Keratinocyte (primary cell): ENCODE data around the gene MELK. TPM values are rescaled to one million over a fixed set of nuclear protein-coding genes. Genes with fewer than 3 reads are reported as not detected.

ENCODE experiments used
- DNase-seq: peaks from one replicate; pipeline ENCODE4 v3.0.0-alpha.2; 2011; ENCODE audit warnings: low read depth, missing footprints, low spot score
- FAIRE-seq: peaks from 2 replicates; lab custom pipeline; 2011; peaks lifted over from hg19 to GRCh38; lab: Jason Lieb, UNC
- H2AFZ ChIP-seq: 2 replicates; pipeline ENCODE4 v1.6.0; 2012; ENCODE audit warnings: low read length, control low read depth, inconsistent platforms; ENCODE audit not compliant: control insufficient read depth
- H3K27ac ChIP-seq: 2 replicates; pipeline ENCODE4 v1.5.1; 2011; ENCODE audit warnings: low read length; ENCODE audit not compliant: control insufficient read depth, insufficient read depth
- H3K27me3 ChIP-seq: 3 replicates; pipeline ENCODE4 v1.6.0; 2011; ENCODE audit warnings: low read length; ENCODE audit not compliant: control insufficient read depth, insufficient read depth; ENCODE audit errors: extremely low read depth
- H3K36me3 ChIP-seq, 2 experiments: 2 replicates in 1 of 2; 3 replicates in 1 of 2; pipeline ENCODE4 v1.5.1; 2011; ENCODE audit warnings: low read length in 2 of 2, mild to moderate bottlenecking in 1 of 2; ENCODE audit not compliant: control insufficient read depth in 2 of 2, insufficient read depth in 2 of 2; ENCODE audit errors: extremely low read depth in 1 of 2
- H3K4me1 ChIP-seq: 3 replicates; pipeline ENCODE4 v1.5.1; 2011; ENCODE audit warnings: low read length; ENCODE audit not compliant: control insufficient read depth, insufficient read depth; ENCODE audit errors: extremely low read depth
- H3K4me2 ChIP-seq: 3 replicates; pipeline ENCODE4 v1.6.0; 2011; ENCODE audit warnings: low read depth, low read length; ENCODE audit not compliant: control insufficient read depth, insufficient read depth; ENCODE audit errors: extremely low read depth
- H3K4me3 ChIP-seq, 3 experiments: fragments of 200-600 bp in 1 of 3; sonication (generic) in 1 of 3; 2 replicates in 2 of 3; 3 replicates in 1 of 3; pipeline ENCODE4 v1.5.1; 2011 to 2016; ENCODE audit warnings: low read length in 3 of 3, mild to moderate bottlenecking in 3 of 3, control low read depth in 2 of 3, inconsistent platforms in 1 of 3, low read depth in 1 of 3, mixed read lengths in 1 of 3, mixed run types in 1 of 3, moderate library complexity in 1 of 3; ENCODE audit not compliant: control insufficient read depth in 2 of 3, insufficient read depth in 2 of 3; ENCODE audit errors: extremely low read depth in 1 of 3
- H3K79me2 ChIP-seq: 2 replicates; pipeline ENCODE4 v1.6.0; 2012; ENCODE audit warnings: low read length; ENCODE audit not compliant: control insufficient read depth, insufficient read depth
- H3K9ac ChIP-seq: 3 replicates; pipeline ENCODE4 v1.6.0; 2011; ENCODE audit warnings: low read length; ENCODE audit not compliant: control insufficient read depth, insufficient read depth; ENCODE audit errors: extremely low read depth
- H3K9me1 ChIP-seq: 3 replicates; pipeline ENCODE4 v1.6.0; 2011; ENCODE audit warnings: low read length; ENCODE audit not compliant: control insufficient read depth, insufficient read depth; ENCODE audit errors: extremely low read depth
- H3K9me3 ChIP-seq: 2 replicates; pipeline ENCODE4 v1.5.1; 2012; ENCODE audit warnings: low read depth, low read length; ENCODE audit not compliant: control insufficient read depth
- H4K20me1 ChIP-seq: 3 replicates; pipeline ENCODE4 v1.6.0; 2011; ENCODE audit warnings: low read length; ENCODE audit not compliant: control insufficient read depth, insufficient read depth; ENCODE audit errors: extremely low read depth
- EZH2 ChIP-seq: IDR thresholded peaks from one replicate; pipeline ENCODE4 v1.6.1; 2012; ENCODE audit warnings: inconsistent platforms, mild to moderate bottlenecking, low read length, moderate library complexity
- dilution Hi-C: fragments of 300-500 bp; cut with MboI; formaldehyde crosslinking; loops from one replicate; pipeline ENCODE4 v1.7.0; 2020; ENCODE audit warnings: low sequenced_read_pairs; ENCODE audit not compliant: extremely low pct_ligation_motif_present
- polyA plus RNA-seq, 5 experiments: library from polyadenylated mRNA; depleted of rRNA in 3 of 5; stranded (reverse) in 3 of 5; stranded (forward) in 1 of 5; unstranded in 1 of 5; fragments of >200 nt; gene quantifications; 1 replicate in 1 of 5; 2 replicates in 3 of 5; 3 replicates in 1 of 5; pipeline versions ENCODE4 v1.2.1 to v1.2.3, GENCODE V29; 2011 to 2012; ENCODE audit warnings: missing spikeins in 2 of 5, low read depth in 1 of 5, low replicate concordance in 1 of 5
- TF ChIP-seq, protein P1 (sequence below), 3 experiments: IDR thresholded peaks in 1 of 3; conservative IDR thresholded peaks in 1 of 3; optimal IDR thresholded peaks in 1 of 3; 2 replicates in 2 of 3; 3 replicates in 1 of 3; pipeline versions ENCODE3 to v1.5.1; 2011; ENCODE audit warnings: low read length in 3 of 3, mild to moderate bottlenecking in 3 of 3, moderate library complexity in 2 of 3, control low read depth in 1 of 3, inconsistent platforms in 1 of 3; ENCODE audit not compliant: insufficient read depth in 2 of 3; ENCODE audit errors: extremely low read depth in 1 of 3

MELK gene
- polyA plus RNA-seq, 1 donor (not counting 4 experiments of a cell fraction or from before 2014, with no cell fraction given): 45.3 TPM

DNA sequence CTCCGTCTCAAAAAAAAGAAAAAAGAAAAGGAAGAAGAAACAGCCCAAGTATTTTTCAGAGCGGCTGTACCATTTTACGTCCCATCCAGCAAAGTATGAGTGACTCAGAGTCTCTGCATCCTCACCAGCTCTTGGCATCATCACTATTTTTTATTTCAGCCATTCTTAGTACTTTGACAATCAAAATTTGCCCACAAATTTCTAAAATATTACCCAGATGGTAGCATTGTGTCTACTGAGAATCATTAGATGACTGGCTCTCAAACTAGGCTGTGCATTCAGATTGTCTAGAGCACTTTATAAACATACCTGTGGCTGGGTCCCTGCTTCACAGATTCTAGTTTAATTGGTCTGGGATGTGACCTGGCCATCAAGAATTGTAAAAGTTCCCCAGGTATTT, 21.6 kb upstream of the MELK start:
- no peaks in the 10 kb centered on the region for H3K4me1 ChIP-seq
- no peaks in the 10 kb centered on the region for H3K27me3 ChIP-seq
- no peaks in the 10 kb centered on the region for H3K9me3 ChIP-seq
- H3K9me1 ChIP-seq: no peaks in the 10 kb centered on the region
- no peaks in the 10 kb centered on the region for H3K79me2 ChIP-seq
- H2AFZ ChIP-seq: no peak overlapping the region
- H3K9ac ChIP-seq: no peak overlapping the region
- FAIRE-seq (no peak), DNase-seq (no peak)
- H3K4me3 ChIP-seq: no peak overlapping the region
- no peak overlapping the region for H3K4me2 ChIP-seq
- H3K27ac ChIP-seq: no peak overlapping the region
- no peaks in the 10 kb centered on the region for H3K36me3 ChIP-seq
- dilution Hi-C loops: no loop called here
- TF ChIP-seq, protein P1, sequence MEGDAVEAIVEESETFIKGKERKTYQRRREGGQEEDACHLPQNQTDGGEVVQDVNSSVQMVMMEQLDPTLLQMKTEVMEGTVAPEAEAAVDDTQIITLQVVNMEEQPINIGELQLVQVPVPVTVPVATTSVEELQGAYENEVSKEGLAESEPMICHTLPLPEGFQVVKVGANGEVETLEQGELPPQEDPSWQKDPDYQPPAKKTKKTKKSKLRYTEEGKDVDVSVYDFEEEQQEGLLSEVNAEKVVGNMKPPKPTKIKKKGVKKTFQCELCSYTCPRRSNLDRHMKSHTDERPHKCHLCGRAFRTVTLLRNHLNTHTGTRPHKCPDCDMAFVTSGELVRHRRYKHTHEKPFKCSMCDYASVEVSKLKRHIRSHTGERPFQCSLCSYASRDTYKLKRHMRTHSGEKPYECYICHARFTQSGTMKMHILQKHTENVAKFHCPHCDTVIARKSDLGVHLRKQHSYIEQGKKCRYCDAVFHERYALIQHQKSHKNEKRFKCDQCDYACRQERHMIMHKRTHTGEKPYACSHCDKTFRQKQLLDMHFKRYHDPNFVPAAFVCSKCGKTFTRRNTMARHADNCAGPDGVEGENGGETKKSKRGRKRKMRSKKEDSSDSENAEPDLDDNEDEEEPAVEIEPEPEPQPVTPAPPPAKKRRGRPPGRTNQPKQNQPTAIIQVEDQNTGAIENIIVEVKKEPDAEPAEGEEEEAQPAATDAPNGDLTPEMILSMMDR (optimal IDR thresholded peaks at IDR 0.05 in 1 of 3, IDR thresholded peaks at IDR 0.05 in 1 of 3, conservative IDR thresholded peaks at IDR 0.05 in 1 of 3; ENCODE audit: extremely low read depth in 1 of 3, insufficient read depth in 2 of 3, low read length in 3 of 3): no peak
- TF ChIP-seq EZH2: no peak
- no peaks in the 10 kb centered on the region for H4K20me1 ChIP-seq

DNA sequence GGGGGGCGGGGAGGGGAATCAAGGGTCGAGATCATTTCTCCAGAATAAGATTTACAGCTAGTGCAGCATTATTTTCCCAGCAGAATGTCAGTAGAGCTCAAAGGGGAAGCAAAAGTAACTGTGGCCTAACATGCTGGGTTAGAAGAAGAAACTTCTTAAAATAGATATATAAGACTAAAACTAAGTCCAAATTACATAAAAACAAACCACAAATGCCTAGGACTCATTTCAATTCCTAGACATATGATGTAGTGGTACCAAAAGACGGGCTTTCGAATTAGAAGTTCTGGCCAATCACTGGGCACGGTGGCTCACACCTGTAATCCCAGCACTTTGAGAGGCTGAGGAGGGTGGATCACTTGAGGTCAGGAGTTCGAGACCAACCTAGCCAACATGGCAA, 20.8 kb upstream of the MELK start:
- no peak for FAIRE-seq
- Histone ChIP-seq H3K36me3 (no peaks in the 10 kb centered on the region), H3K4me2 (no peak overlapping the region), H3K9ac (no peak overlapping the region), H2AFZ (no peak overlapping the region), H3K9me1 (no peaks in the 10 kb centered on the region), H3K4me3 (no peak overlapping the region), H3K27ac (no peak overlapping the region), H3K4me1 (no peaks in the 10 kb centered on the region), H4K20me1 (no peaks in the 10 kb centered on the region), H3K79me2 (no peaks in the 10 kb centered on the region), H3K9me3 (no peaks in the 10 kb centered on the region), H3K27me3 (no peaks in the 10 kb centered on the region)
- TF ChIP-seq, protein P1 (optimal IDR thresholded peaks at IDR 0.05 in 1 of 3, IDR thresholded peaks at IDR 0.05 in 1 of 3, conservative IDR thresholded peaks at IDR 0.05 in 1 of 3; ENCODE audit: extremely low read depth in 1 of 3, insufficient read depth in 2 of 3, low read length in 3 of 3): no peak
- no peak for TF ChIP-seq EZH2
- no peak for DNase-seq
- dilution Hi-C loops: no loop called here
